Activated effector memory CD4-positive, alpha-beta T cell treated with anti-CD3 and anti-CD28 coated beads, Interleukin-2, amount 50 U/mL, for 16 hours (primary cell): ENCODE measurements around the gene PIP4K2C.

Source experiments
- DNase-seq: peaks from one replicate; pipeline ENCODE4 v3.0.0-alpha.2; 2020

The PIP4K2C gene

GRCh38 chr12:57590864-57591781 lies at the start of gene PIP4K2C:
PIP4K2C (plus strand) TSS chr12:57591192; CDS start chr12:57591290, 98 bp downstream.
- peak; percentile 93 for DNase-seq

GRCh38 chr12:57541717-57542116 lies 49.3 kb upstream of the PIP4K2C start:
- no peak for DNase-seq

DNA sequence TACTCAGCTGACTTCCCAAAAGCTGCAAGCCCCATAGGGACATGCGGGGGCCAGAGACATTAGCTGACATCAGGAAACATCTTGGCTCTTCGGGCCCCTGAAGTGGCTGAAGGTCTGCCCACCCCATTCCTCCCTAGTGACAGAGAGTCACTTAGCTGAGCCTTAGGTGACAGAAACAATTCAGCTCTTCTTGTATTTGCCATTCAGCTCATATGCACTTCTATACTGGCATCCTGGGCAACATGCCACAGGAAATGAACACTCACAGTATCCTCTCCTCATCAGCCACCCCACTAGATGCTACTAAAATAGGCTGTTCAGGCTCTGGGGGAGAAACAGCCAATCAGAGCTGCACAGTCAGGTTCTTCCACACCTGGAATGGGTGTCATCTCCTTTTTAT lies 47.4 kb upstream of the PIP4K2C start:
- no peak for DNase-seq

DNA sequence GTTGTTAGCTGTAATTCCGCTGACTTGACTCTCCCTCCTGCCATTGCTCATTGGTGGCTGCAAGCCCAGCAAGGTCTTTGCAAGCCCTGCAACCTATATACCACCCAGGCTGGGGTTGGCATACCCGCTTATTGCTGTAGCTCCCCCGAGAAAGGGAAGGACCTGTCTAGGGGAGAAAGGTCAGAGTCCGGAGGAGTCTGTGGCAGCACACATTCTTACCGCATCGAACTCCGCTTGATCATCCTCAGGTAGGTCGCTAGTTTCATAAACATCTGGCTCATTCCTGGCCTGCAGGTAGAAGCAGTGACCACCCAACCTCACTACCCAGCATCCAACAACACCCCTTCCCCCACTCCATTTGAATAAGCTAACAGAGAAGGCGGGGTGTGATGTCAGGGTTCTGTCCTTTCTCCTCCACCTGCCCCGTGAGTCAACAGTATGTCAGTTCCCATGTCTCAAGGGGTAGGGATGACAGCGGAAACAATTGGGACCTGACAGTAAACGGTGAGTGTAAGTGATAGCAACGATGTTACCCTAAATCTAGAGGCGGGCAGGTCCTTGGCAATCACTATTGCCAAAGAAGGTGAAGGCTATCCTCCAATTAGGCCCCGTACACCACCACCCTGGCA lies 45.1 kb upstream of the PIP4K2C start:
- DNase-seq, result no peak

- DNase-seq, result peak; percentile 96
Observed at GRCh38 chr12:57546438-57547287, 44.3 kb upstream of the PIP4K2C start, which contains the start of gene DCTN2. DCTN2 (minus strand) TSS chr12:57547192; CDS start chr12:57547063, 129 bp downstream.

DNA sequence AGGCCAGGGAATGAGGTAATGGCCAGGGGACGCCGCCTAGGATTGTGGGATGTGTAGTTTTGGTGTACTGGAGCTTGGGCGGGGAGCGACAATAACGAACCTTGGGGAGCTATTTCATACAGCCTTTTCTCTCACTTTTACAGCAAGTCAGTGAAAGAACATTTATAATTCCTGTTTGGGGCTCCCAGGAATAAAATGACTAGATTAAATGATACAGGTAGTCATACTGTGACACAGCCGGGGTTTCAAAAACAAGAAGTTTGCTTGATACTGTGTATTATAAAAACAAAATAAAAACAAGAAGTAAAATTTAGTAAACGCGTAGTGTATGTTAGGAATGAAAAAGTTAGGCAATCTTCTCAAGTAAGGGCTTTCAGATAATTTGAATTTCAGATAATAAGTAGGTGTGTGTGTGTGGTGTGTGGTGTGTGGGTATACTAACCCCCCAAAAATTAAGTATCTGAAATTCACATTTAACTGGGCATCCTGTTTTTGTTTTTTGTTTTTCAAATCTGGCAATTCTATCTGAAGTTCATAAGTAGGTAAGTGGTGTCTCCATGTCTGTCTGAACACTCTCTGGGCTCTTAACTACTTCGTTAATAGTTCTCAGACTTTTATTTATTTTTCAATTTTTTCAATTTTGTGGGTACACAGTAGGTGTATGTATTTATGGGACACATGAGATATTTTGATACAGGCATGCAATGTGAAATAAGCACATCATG lies 43.5 kb upstream of the PIP4K2C start:
- DNase-seq, result no peak

DNA sequence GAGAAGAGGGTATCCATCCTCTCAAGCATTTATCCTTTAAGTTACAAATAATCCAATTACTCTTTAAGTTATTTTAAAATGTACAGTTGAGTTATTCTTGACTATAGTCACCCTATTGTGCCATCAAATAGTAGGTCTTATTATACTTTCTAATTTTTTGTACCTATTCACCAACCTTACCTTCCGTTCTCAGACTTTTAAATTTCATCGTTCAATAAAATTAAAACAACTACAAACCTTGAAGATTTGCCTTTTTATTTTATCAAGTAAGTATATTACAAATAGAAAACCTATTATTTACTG lies 43.0 kb upstream of the PIP4K2C start:
- DNase-seq, result no peak

- no peak for DNase-seq
Observed at GRCh38 chr12:57548488-57548887, 42.5 kb upstream of the PIP4K2C start.

GRCh38 chr12:57549203-57549908 lies 41.6 kb upstream of the PIP4K2C start:
- no peak for DNase-seq

GRCh38 chr12:57549909-57550640 lies 40.9 kb upstream of the PIP4K2C start, which contains the start of gene KIF5A:
KIF5A (plus strand) TSS chr12:57550044; CDS start chr12:57550272, 228 bp downstream.
- peak; percentile 85 for DNase-seq

GRCh38 chr12:57550641-57551549 lies 40.1 kb upstream of the PIP4K2C start:
- no peak for DNase-seq

- DNase-seq, result no peak
Observed at GRCh38 chr12:57551637-57552305, 39.2 kb upstream of the PIP4K2C start.

DNA sequence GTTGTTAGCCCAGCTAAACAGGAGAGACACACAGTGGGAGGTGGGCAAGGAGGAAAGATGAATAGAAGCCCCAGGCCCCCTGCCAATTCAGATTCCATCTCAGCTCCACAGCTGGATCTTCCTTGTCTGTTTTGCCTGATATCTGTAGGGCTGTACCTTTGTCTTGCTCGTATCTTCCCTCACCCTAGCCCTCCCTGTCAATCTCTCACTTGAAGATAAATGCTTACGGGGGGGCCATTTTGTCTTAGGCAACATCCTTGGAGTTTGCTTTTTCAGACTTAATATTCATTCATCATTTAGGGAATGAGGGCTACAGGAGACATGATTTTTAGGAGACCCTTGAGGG lies 38.7 kb upstream of the PIP4K2C start:
- DNase-seq, result no peak

GRCh38 chr12:57552835-57553313 lies 38.1 kb upstream of the PIP4K2C start:
- no peak for DNase-seq

- no peak for DNase-seq
Observed at GRCh38 chr12:57553343-57554202, 37.4 kb upstream of the PIP4K2C start.

DNA sequence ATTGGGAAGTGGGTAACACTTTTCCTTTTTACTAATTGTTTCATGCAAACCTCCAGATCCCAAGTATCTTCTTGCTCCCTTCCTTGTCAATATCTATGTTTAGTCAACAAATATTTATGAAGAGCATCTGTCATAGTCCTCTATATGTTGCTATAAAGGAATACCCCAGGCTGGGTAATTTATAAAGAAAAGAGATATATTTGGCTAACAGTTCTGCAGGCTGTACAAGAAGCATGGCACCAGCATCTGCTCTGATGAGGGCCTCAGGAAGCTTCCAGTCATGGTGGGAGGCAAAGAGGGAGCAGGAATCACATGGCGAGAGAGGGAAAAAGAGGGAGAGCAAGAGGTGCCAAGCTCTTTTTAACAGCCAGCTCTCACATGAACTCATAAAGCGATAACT lies 36.5 kb upstream of the PIP4K2C start:
- no peak for DNase-seq

- no peak for DNase-seq
Observed at GRCh38 chr12:57554897-57555296, 36.1 kb upstream of the PIP4K2C start.

DNA sequence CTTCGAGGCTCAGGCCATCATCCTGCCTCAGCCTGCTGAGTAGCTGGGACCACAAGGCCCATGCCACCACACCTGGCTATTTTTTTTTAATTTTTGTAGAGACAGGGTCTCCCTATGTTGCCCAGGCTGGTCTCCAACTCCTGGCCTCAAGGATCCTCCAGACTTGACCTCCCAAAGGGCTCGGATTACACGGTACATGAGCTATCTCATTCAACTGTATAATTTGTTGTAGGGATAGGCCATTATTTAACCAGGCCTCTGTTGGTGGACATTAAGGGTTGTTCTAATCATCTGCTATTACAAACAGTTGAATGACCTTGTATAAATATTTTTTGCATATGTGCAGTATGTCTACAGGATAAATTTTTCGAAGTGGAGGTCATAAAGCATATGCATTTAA lies 32.1 kb upstream of the PIP4K2C start:
- DNase-seq, result no peak
